ENCODE results near the gene SMYD3.
"Not testable (repeated sequence)": the region's sequence is repeated elsewhere in the genome, so short reads cannot be mapped to it uniquely, and the experiment has no call there.

The SMYD3 gene

DNA sequence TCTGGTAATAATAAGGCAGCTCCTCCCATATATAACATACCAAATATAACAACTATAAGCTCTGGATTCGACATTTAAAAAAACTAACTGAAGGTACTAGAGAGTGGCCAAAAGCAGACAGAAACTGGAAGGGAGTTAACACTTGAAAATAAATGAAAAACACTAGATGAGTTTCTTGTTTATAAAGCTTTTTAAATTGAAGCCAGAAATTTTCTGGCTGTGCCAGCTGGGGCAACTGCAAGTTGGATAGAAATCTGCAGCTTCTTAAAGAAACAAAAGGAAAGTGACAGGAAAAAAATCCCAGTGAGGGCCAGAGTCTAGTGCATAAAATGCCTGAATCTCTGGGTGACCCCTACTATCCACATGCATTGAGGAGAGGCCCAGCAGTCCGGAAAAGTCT lies 432.7 kb downstream of the SMYD3 start:
- ChIA-PET POLR2A (no interaction called here), CTCF (no interaction called here)
- DNase-seq (ENCODE audit: extremely low spot score): no peak
- TF ChIP-seq ARNT (IDR thresholded peaks at IDR 0.05) (no peak), ZNF384 (IDR thresholded peaks at IDR 0.05) (no peak), FOXM1 (IDR thresholded peaks at IDR 0.05; ENCODE audit: borderline replicate concordance) (no peak), LEF1 (IDR thresholded peaks at IDR 0.05; ENCODE audit: borderline replicate concordance) (no peak), L3MBTL2 (conservative IDR thresholded peaks at IDR 0.05) (no peak), TARDBP (IDR thresholded peaks at IDR 0.05) (no peak), FOXA1 (IDR thresholded peaks at IDR 0.05) (no peak), BHLHE40 (IDR thresholded peaks at IDR 0.05; ENCODE audit: borderline replicate concordance) (no peak), CTBP1 (IDR thresholded peaks at IDR 0.05; ENCODE audit: borderline replicate concordance) (no peak), SUZ12 (IDR thresholded peaks at IDR 0.05) (no peak), ELF4 (IDR thresholded peaks at IDR 0.05) (no peak), FOXK2 (IDR thresholded peaks at IDR 0.05) (no peak), HDGF (IDR thresholded peaks at IDR 0.05; ENCODE audit: borderline replicate concordance) (no peak), SP1 (IDR thresholded peaks at IDR 0.05) (no peak)
- TF ChIP-seq, protein P1, sequence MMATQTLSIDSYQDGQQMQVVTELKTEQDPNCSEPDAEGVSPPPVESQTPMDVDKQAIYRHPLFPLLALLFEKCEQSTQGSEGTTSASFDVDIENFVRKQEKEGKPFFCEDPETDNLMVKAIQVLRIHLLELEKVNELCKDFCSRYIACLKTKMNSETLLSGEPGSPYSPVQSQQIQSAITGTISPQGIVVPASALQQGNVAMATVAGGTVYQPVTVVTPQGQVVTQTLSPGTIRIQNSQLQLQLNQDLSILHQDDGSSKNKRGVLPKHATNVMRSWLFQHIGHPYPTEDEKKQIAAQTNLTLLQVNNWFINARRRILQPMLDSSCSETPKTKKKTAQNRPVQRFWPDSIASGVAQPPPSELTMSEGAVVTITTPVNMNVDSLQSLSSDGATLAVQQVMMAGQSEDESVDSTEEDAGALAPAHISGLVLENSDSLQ (IDR thresholded peaks at IDR 0.05): no peak

DNA sequence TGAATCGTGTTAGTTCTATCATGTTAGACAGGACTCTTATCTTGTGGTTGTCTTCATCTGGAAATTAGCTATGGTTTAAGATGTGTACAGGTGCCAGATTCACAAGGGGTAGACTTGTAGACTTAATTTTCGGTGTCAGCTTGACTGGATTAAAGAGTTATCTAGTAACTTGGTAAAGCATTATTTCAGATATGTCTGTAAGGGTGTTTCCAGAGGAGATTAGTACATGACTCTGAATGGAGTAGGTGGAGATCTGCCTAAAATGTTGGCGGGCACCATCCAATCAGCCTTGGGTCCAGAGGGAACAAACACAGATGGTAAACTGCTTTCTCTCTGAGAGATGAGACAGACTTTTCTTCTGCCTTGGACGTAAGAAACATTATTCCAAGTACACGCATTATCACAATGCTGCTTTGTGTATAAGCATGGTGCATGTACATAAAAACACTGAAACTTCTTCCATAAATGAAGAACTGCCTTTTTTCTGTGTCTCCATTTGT lies 434.6 kb downstream of the SMYD3 start:
- CTCF ChIA-PET: no interaction called here
- POLR2A ChIA-PET: no interaction called here
- no peak for DNase-seq (ENCODE audit: extremely low spot score)
- TF ChIP-seq ARNT (IDR thresholded peaks at IDR 0.05) (no peak), L3MBTL2 (conservative IDR thresholded peaks at IDR 0.05) (no peak), SP1 (IDR thresholded peaks at IDR 0.05) (no peak), ZNF384 (IDR thresholded peaks at IDR 0.05) (no peak), LEF1 (IDR thresholded peaks at IDR 0.05; ENCODE audit: borderline replicate concordance) (no peak), FOXM1 (IDR thresholded peaks at IDR 0.05; ENCODE audit: borderline replicate concordance) (no peak), BHLHE40 (IDR thresholded peaks at IDR 0.05; ENCODE audit: borderline replicate concordance) (no peak), SUZ12 (IDR thresholded peaks at IDR 0.05) (no peak), ELF4 (IDR thresholded peaks at IDR 0.05) (no peak), CTBP1 (IDR thresholded peaks at IDR 0.05; ENCODE audit: borderline replicate concordance) (no peak), TARDBP (IDR thresholded peaks at IDR 0.05) (no peak), FOXA1 (IDR thresholded peaks at IDR 0.05) (no peak), NFRKB (IDR thresholded peaks at IDR 0.05) (no peak), FOXK2 (IDR thresholded peaks at IDR 0.05) (no peak), HDGF (IDR thresholded peaks at IDR 0.05; ENCODE audit: borderline replicate concordance) (no peak)
- TF ChIP-seq, protein P1 (IDR thresholded peaks at IDR 0.05): no peak

DNA sequence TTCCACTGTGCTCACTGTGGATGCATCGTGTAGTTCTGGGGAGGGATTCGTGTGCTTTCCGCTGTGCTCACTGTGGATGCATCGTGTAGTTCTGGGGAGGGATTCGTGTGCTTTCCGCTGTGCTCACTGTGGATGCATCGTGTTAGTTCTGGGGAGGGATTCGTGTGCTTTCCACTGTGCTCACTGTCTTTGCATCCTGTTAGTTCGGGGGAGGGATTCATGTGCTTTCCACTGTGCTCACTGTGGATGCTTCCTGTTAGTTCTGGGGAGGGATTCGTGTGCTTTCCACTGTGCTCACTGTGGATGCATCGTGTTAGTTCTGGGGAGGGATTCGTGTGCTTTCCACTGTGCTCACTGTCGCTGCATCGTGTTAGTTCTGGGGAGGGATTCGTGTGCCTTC lies 435.1 kb downstream of the SMYD3 start:
- DNase-seq (ENCODE audit: extremely low spot score); POLR2A ChIA-PET; CTCF ChIA-PET: not testable (repeated sequence)

DNA sequence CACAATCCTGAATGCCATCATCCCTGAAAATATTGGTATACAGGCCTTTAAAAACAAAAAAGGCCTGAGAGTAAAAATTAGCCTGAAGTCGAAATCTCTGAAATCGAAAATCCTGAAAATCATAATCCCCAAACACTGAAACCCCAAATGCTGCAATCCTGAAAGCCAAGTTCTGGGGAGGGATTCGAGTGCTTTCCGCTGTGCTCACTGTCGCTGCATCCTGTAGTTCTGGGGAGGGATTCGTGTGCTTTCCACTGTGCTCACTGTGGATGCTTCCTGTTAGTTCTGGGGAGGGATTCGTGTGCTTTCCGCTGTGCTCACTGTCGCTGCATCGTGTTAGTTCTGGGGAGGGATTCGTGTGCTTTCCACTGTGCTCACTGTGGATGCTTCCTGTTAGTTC lies 435.5 kb downstream of the SMYD3 start:
- DNase-seq (ENCODE audit: extremely low spot score); POLR2A ChIA-PET; CTCF ChIA-PET: not testable (repeated sequence)

DNA sequence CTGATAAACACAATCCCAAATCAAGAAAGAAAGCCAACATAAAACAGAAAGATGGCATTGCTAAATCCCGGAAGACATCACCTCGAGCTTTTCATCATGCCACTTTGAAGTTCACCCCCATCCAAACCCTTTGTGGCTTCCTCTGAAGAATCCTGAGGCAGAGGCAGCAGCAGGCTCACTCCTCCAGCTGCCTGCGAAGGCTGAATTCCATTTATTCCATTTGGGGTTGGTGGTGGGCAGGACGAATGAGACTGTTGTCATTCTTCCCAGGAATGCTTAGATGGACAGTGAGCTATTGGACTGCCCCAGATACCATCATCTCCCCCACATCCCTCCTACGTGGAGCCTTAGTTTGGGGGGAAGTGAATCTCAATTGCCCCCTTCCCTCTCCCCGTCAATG lies 437.5 kb downstream of the SMYD3 start:
- ChIA-PET CTCF (no interaction called here), POLR2A (no interaction called here)
- TF ChIP-seq HDGF (IDR thresholded peaks at IDR 0.05; ENCODE audit: borderline replicate concordance) (no peak), LEF1 (IDR thresholded peaks at IDR 0.05; ENCODE audit: borderline replicate concordance) (no peak), SP1 (IDR thresholded peaks at IDR 0.05) (no peak), ELF4 (IDR thresholded peaks at IDR 0.05) (no peak), ARNT (IDR thresholded peaks at IDR 0.05) (no peak), NFRKB (IDR thresholded peaks at IDR 0.05) (no peak), SUZ12 (IDR thresholded peaks at IDR 0.05) (no peak), TARDBP (IDR thresholded peaks at IDR 0.05) (no peak), BHLHE40 (IDR thresholded peaks at IDR 0.05; ENCODE audit: borderline replicate concordance) (no peak), CTBP1 (IDR thresholded peaks at IDR 0.05; ENCODE audit: borderline replicate concordance) (no peak), FOXM1 (IDR thresholded peaks at IDR 0.05; ENCODE audit: borderline replicate concordance) (no peak), FOXA1 (IDR thresholded peaks at IDR 0.05) (no peak), FOXK2 (IDR thresholded peaks at IDR 0.05) (no peak), ZNF384 (IDR thresholded peaks at IDR 0.05) (no peak), L3MBTL2 (conservative IDR thresholded peaks at IDR 0.05) (no peak)
- TF ChIP-seq, protein P1 (IDR thresholded peaks at IDR 0.05): no peak
- no peak for DNase-seq (ENCODE audit: extremely low spot score)

DNA sequence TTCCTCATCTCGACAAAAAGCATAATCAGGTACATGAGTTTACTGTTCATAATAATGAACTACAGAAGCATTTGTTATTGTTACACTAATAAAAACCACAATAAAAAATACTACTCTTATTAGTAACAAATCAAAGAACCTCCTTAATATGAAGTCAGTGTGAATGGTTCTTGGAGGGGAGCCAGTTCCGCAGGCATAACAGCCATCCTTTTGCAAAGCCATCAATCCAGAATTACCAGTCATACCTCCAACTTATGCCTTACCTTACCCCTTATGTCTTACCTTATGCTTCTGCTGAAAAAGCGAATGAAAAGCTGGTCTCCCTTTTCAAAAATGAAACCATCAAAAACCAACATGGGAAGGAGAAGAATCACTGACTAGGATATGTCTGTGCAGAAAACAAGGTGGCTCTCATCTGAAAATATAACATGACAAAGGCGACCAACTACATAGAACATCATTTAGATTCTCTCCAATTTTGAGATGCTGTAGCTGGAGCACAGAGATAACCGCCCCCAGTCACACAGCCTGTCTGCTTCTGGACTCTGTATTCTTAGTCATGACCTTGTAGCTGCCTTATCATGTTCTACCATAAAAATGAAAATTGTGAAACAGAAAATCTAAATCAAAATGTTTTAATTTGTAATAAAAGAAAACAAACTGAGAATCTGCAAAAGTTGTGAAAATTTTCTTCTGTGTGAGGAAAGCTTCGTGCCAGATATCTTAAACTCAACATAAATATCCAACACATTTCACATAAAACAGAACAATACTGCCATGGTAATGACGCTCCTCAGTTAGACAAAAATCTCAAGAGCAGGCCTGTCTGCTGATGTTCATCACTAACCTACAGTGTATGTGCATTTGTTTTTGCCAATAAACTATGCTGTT lies 438.2 kb downstream of the SMYD3 start:
- ChIA-PET CTCF (no interaction called here), POLR2A (no interaction called here)
- DNase-seq (ENCODE audit: extremely low spot score): no peak
- TF ChIP-seq, protein P1 (IDR thresholded peaks at IDR 0.05): no peak
- TF ChIP-seq NFRKB (IDR thresholded peaks at IDR 0.05) (no peak), SUZ12 (IDR thresholded peaks at IDR 0.05) (no peak), FOXK2 (IDR thresholded peaks at IDR 0.05) (no peak), CTBP1 (IDR thresholded peaks at IDR 0.05; ENCODE audit: borderline replicate concordance) (no peak), ARNT (IDR thresholded peaks at IDR 0.05) (no peak), TARDBP (IDR thresholded peaks at IDR 0.05) (no peak), HDGF (IDR thresholded peaks at IDR 0.05; ENCODE audit: borderline replicate concordance) (no peak), LEF1 (IDR thresholded peaks at IDR 0.05; ENCODE audit: borderline replicate concordance) (no peak), ELF4 (IDR thresholded peaks at IDR 0.05) (no peak), BHLHE40 (IDR thresholded peaks at IDR 0.05; ENCODE audit: borderline replicate concordance) (no peak), SP1 (IDR thresholded peaks at IDR 0.05) (no peak), L3MBTL2 (conservative IDR thresholded peaks at IDR 0.05) (no peak), ZNF384 (IDR thresholded peaks at IDR 0.05) (no peak), FOXM1 (IDR thresholded peaks at IDR 0.05; ENCODE audit: borderline replicate concordance) (no peak), FOXA1 (IDR thresholded peaks at IDR 0.05) (no peak)

Measured in HEK293T (cell line).